Testis (tissue), 2 donors: Measurements from ENCODE around the gene MEPCE.

Experiments used
- CTCF ChIP-seq, 3 experiments: fragments of 450-650 bp in 2 of 3; fragments of 200-600 bp in 1 of 3; sonication (generic) in 1 of 3; IDR thresholded peaks; one replicate each; pipeline ENCODE4 v1.5.1; 2016 to 2019; ENCODE audit warnings: antibody characterized with exemption in 3 of 3, mild to moderate bottlenecking in 2 of 3, moderate library complexity in 1 of 3
- POLR2A ChIP-seq: fragments of 450-650 bp; IDR thresholded peaks from one replicate; pipeline ENCODE4 v1.6.1; 2017; ENCODE audit warnings: antibody characterized with exemption, mild to moderate bottlenecking, moderate library complexity

- TF ChIP-seq CTCF (IDR thresholded peaks at IDR 0.05) (no peak), POLR2A (no peak)
These were observed 45.9 kb downstream of the MEPCE start for GRCh38 chr7:100475549-100475948.
